OCI-LY7 (cell line): Measurements from ENCODE around the gene LSAMP. TPM values are rescaled to one million over a fixed set of nuclear protein-coding genes. Genes with fewer than 3 reads are reported as not detected.
A peak's percentile ranks its signal among the peaks of the same experiment; 100 is the strongest.
"Not testable (repeated sequence)": the region's sequence is repeated elsewhere in the genome, so short reads cannot be mapped to it uniquely, and the experiment has no call there.

Source experiments
- BruUV-seq: library from RNA; stranded (reverse); fragments of 400-500 nt; replicated peaks from 2 replicates; lab custom pipeline; 2021; lab: Mats Ljungman, UMichigan
- CTCF ChIA-PET: fragments of 300-600 bp; sonication (Branson Sonifier 250); formaldehyde crosslinking; loops from one replicate; lab custom pipeline; 2022; ENCODE audit warnings: antibody characterized with exemption; ENCODE audit not compliant: unreplicated experiment; lab: Charles Lee
- POLR2A ChIA-PET: fragments of 300-600 bp; sonication (Branson Sonifier 250); formaldehyde crosslinking; loops from one replicate; lab custom pipeline; 2022; ENCODE audit warnings: antibody characterized with exemption; lab: Charles Lee
- DNase-seq: peaks from one replicate; pipeline ENCODE4 v3.0.0-alpha.2; 2015; ENCODE audit warnings: low spot score
- H2AFZ ChIP-seq: fragments of 200-600 bp; sonication (generic), shearing (Covaris generic); 2 replicates; pipeline ENCODE4 v1.6.1; 2014; ENCODE audit warnings: mild to moderate bottlenecking, antibody characterized with exemption, low read length, moderate library complexity
- H3K27ac ChIP-seq: fragments of 200-600 bp; sonication (generic); 2 replicates; pipeline ENCODE4 v1.5.1; 2014; ENCODE audit warnings: mixed run types, low read depth, mild to moderate bottlenecking, moderate library complexity, low read length, inconsistent platforms; ENCODE audit not compliant: poor library complexity, severe bottlenecking
- H3K36me3 ChIP-seq: fragments of 200-600 bp; sonication (generic); 2 replicates; pipeline ENCODE4 v1.6.1; 2014; ENCODE audit warnings: mild to moderate bottlenecking, antibody characterized with exemption, low read length, moderate library complexity, mixed read lengths; ENCODE audit not compliant: insufficient read depth
- H3K4me1 ChIP-seq: fragments of 200-600 bp; sonication (generic); 2 replicates; pipeline ENCODE4 v1.5.1; 2014; ENCODE audit warnings: mild to moderate bottlenecking, low read length; ENCODE audit not compliant: insufficient read depth, poor library complexity, severe bottlenecking
- H3K4me2 ChIP-seq: fragments of 200-600 bp; sonication (generic); 2 replicates; pipeline ENCODE4 v1.6.1; 2014; ENCODE audit warnings: mild to moderate bottlenecking, low read length
- H3K4me3 ChIP-seq: fragments of 200-600 bp; sonication (generic); 2 replicates; pipeline ENCODE4 v1.5.1; 2014; ENCODE audit warnings: mild to moderate bottlenecking, low read depth, low read length; ENCODE audit not compliant: poor library complexity, severe bottlenecking
- H3K79me2 ChIP-seq: fragments of 200-600 bp; sonication (generic); 2 replicates; pipeline ENCODE4 v1.6.1; 2016; ENCODE audit warnings: low read depth, mild to moderate bottlenecking, low read length, moderate library complexity, mixed read lengths; ENCODE audit not compliant: insufficient read depth
- H3K9me2 ChIP-seq: fragments of 200-600 bp; sonication (generic); 2 replicates; pipeline ENCODE4 v1.6.1; 2016; ENCODE audit warnings: mild to moderate bottlenecking, low read length, mixed read lengths; ENCODE audit not compliant: insufficient read depth
- H3K9me3 ChIP-seq: fragments of 200-600 bp; sonication (generic); 2 replicates; pipeline ENCODE4 v1.6.1; 2014; ENCODE audit warnings: mild to moderate bottlenecking, mixed run types, low read length, mixed read lengths
- H4K20me1 ChIP-seq: fragments of 200-600 bp; sonication (generic); 2 replicates; pipeline ENCODE4 v1.6.1; 2014; ENCODE audit warnings: mild to moderate bottlenecking, antibody characterized with exemption, low read length, moderate library complexity, mixed read lengths; ENCODE audit not compliant: insufficient read depth
- EZH2phosphoT487 ChIP-seq: fragments of 200-600 bp; sonication (generic); IDR thresholded peaks from 2 replicates; pipeline ENCODE4 v1.6.1; 2018; ENCODE audit warnings: low read depth, borderline replicate concordance, mild to moderate bottlenecking, mixed run types, antibody characterized with exemption, low read length, moderate library complexity, mixed read lengths
- intact Hi-C: fragments of 100-400 bp; cut with micrococcal nuclease; formaldehyde crosslinking; loops from one replicate; pipeline ENCODE4 v1.10.0; 2022; ENCODE audit not compliant: unreplicated experiment
- total RNA-seq, 2 experiments: library from RNA; depleted of rRNA in 1 of 2; stranded (reverse); fragments of >200 nt in 1 of 2; shearing (Covaris generic) in 1 of 2; gene quantifications; 2 replicates each; pipeline ENCODE4 v1.2.3, GENCODE V29; 2014 to 2022
- TF ChIP-seq, protein P1 (sequence below): fragments of 200-600 bp; sonication (generic); conservative IDR thresholded peaks from 2 replicates; pipeline ENCODE4 v1.5.1; 2014; ENCODE audit warnings: mild to moderate bottlenecking, antibody characterized with exemption, low read length, moderate library complexity, mixed read lengths

The LSAMP gene
- total RNA-seq, 2 experiments from 2014 or later: 1.4 TPM; not detected in 1

- CTCF ChIA-PET: interaction anchor here (0.7 to 1.1 kb wide), 2 partner anchors 118 to 638 kb away, joined by 3 to 6 read pairs; no protein-coding TSS in a partner anchor
- no TSS peak for BruUV-seq
- Histone ChIP-seq H3K9me2 (no peaks in the 10 kb centered on the region), H3K36me3 (no peaks in the 10 kb centered on the region), H3K27ac (peak overlapping the region; percentile 65), H4K20me1 (no peaks in the 10 kb centered on the region), H3K4me2 (peak overlapping the region; percentile 78), H3K79me2 (no peaks in the 10 kb centered on the region), H3K9me3 (no peaks in the 10 kb centered on the region), H2AFZ (peak overlapping the region; percentile 58), H3K4me1 (no peaks in the 10 kb centered on the region), H3K4me3 (peak overlapping the region; percentile 67)
- POLR2A ChIA-PET: interaction anchor here (0.6 to 1.6 kb wide), 5 partner anchors 9 to 689 kb away, joined by 3 to 4 read pairs (median 4); no protein-coding TSS in a partner anchor
- peak; percentile 84 for DNase-seq
- no peak for TF ChIP-seq EZH2phosphoT487
- TF ChIP-seq, protein P1, sequence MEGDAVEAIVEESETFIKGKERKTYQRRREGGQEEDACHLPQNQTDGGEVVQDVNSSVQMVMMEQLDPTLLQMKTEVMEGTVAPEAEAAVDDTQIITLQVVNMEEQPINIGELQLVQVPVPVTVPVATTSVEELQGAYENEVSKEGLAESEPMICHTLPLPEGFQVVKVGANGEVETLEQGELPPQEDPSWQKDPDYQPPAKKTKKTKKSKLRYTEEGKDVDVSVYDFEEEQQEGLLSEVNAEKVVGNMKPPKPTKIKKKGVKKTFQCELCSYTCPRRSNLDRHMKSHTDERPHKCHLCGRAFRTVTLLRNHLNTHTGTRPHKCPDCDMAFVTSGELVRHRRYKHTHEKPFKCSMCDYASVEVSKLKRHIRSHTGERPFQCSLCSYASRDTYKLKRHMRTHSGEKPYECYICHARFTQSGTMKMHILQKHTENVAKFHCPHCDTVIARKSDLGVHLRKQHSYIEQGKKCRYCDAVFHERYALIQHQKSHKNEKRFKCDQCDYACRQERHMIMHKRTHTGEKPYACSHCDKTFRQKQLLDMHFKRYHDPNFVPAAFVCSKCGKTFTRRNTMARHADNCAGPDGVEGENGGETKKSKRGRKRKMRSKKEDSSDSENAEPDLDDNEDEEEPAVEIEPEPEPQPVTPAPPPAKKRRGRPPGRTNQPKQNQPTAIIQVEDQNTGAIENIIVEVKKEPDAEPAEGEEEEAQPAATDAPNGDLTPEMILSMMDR: peak; percentile 90
- intact Hi-C loops: loop anchor here (2.0 to 10.0 kb wide), 3 partner anchors 92 to 689 kb away; partner anchors contain the start of gene ZBTB20
Measured at GRCh38 chr3:115783938-115784738, 661.1 kb downstream of the LSAMP start.

DNA sequence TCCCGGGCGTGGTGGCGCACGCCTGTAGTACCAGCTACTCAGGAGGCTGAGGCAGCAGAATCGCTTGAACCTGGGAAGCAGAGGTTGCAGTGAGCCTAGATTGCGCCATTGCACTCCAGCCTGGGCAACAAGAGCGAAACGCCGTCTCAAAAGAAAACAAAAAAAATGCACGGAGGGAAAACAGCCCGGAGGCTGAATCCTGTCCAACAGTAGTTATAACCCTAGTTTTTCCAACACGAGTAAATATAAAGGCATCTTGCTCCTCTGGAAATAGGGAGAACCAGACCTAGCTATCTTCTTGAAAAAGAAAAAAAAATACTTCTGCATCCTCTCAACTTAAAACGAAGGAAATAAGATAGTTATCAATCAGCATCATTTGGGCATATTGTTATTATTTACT is 661.9 kb downstream of the LSAMP start:
- POLR2A ChIA-PET: interaction anchor here (0.9 to 1.6 kb wide), 3 partner anchors 131 to 648 kb away, joined by 4 read pairs; no protein-coding TSS in a partner anchor
- BruUV-seq, CTCF ChIA-PET, H4K20me1 ChIP-seq, H3K4me3 ChIP-seq, H3K4me1 ChIP-seq, H3K36me3 ChIP-seq, H3K27ac ChIP-seq, H3K9me3 ChIP-seq, H3K79me2 ChIP-seq, DNase-seq, H3K9me2 ChIP-seq: not testable (repeated sequence)
- Histone ChIP-seq H2AFZ (0 out of 2 replicates have a peak overlapping the region, but pooled peaks have one; percentile 58), H3K4me2 (peak overlapping the region; percentile 78; the same call in 1 of the 2 replicates)
- intact Hi-C loops: loop anchor here (5.0 to 10.0 kb wide), 2 partner anchors 91 to 689 kb away; no protein-coding TSS in a partner anchor

DNA sequence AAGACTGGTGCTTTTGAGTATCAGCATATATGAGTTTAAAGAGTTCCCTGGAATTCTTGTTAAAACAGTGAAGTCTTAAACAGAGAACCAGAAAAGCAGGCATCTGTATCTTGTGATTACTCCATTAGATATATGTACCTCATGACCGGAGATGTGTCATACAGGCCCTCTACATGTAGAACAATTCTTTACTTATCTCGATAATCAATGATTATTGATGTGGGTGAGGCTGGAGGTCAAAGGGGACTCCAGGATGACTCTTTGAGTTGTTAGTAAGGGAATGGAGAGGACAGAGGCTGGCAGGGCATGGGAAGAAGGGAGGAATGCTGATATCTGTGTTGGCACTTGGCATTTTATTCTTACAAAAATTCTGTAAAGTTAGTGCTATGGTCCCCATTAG is 666.3 kb downstream of the LSAMP start:
- Histone ChIP-seq H4K20me1 (no peaks in the 10 kb centered on the region), H3K9me2 (no peaks in the 10 kb centered on the region), H3K9me3 (no peaks in the 10 kb centered on the region), H3K4me3 (no peak overlapping the region), H3K27ac (no peak overlapping the region), H2AFZ (no peak overlapping the region), H3K4me1 (no peaks in the 10 kb centered on the region), H3K79me2 (no peaks in the 10 kb centered on the region), H3K36me3 (no peaks in the 10 kb centered on the region), H3K4me2 (no peak overlapping the region)
- no TSS peak for BruUV-seq
- CTCF ChIA-PET: no interaction called here
- no peak for DNase-seq
- POLR2A ChIA-PET: no interaction called here
- intact Hi-C loops: no loop called here
- no peak for TF ChIP-seq EZH2phosphoT487
- TF ChIP-seq, protein P1: no peak
